Prostate gland (tissue), 2 donors: ENCODE measurements around the gene CRTC3.

ENCODE experiments used
- CTCF ChIP-seq, 4 experiments: fragments of 200-600 bp in 2 of 4; fragments of 450-650 bp in 2 of 4; sonication (generic) in 2 of 4; IDR thresholded peaks; 1 replicate in 3 of 4; 2 replicates in 1 of 4; pipeline ENCODE4 v1.5.1; 2016 to 2019; ENCODE audit warnings: antibody characterized with exemption in 4 of 4, mild to moderate bottlenecking in 2 of 4, moderate library complexity in 2 of 4
- POLR2AphosphoS5 ChIP-seq: sonication (generic); formaldehyde crosslinking; IDR thresholded peaks from one replicate; pipeline ENCODE4 v1.6.1; 2017; ENCODE audit warnings: antibody characterized with exemption

- no peak for TF ChIP-seq CTCF (IDR thresholded peaks at IDR 0.05)
- no peak for TF ChIP-seq POLR2AphosphoS5
Measured at GRCh38 chr15:90582553-90582952, 52.8 kb downstream of the CRTC3 start.
